ENCODE measurements around the gene HSD17B2. TPM values are rescaled to one million over a fixed set of nuclear protein-coding genes. Genes with fewer than 3 reads are reported as not detected.
A peak's percentile ranks its signal among the peaks of the same experiment; 100 is the strongest.
"Not testable (repeated sequence)": the region's sequence is repeated elsewhere in the genome, so short reads cannot be mapped to it uniquely, and the experiment has no call there.

Gene HSD17B2
- total RNA-seq, 1 experiment from 2014 or later = 3.0 TPM

GRCh38 chr16:82079892-82080291, 44.8 kb downstream of the HSD17B2 start:
- DNase-seq (ENCODE audit: low read depth) = no peak

- no peak for DNase-seq (ENCODE audit: low read depth)
Measured at GRCh38 chr16:82081264-82081663, 46.2 kb downstream of the HSD17B2 start.

- DNase-seq (ENCODE audit: low read depth) = no peak
Measured at GRCh38 chr16:82082097-82082496, 47.0 kb downstream of the HSD17B2 start.

- peak; percentile 83 for DNase-seq (ENCODE audit: low read depth)
Measured at GRCh38 chr16:82082543-82083244, 47.6 kb downstream of the HSD17B2 start.

- no peak for DNase-seq (ENCODE audit: low read depth)
Measured at GRCh38 chr16:82083710-82084353, 48.8 kb downstream of the HSD17B2 start.

GRCh38 chr16:82085011-82085779, 50.1 kb downstream of the HSD17B2 start:
- DNase-seq (ENCODE audit: low read depth) = peak; percentile 27

GRCh38 chr16:82088483-82088882, 53.4 kb downstream of the HSD17B2 start:
- DNase-seq (ENCODE audit: low read depth) = no peak

- peak; percentile 68 for DNase-seq (ENCODE audit: low read depth)
Measured at GRCh38 chr16:82091241-82091640, 56.2 kb downstream of the HSD17B2 start.

GRCh38 chr16:82092711-82093110, 57.7 kb downstream of the HSD17B2 start:
- peak; percentile 30 for DNase-seq (ENCODE audit: low read depth)

- peak; percentile 45 for DNase-seq (ENCODE audit: low read depth)
Measured at GRCh38 chr16:82093666-82094300, 58.7 kb downstream of the HSD17B2 start.

GRCh38 chr16:82094942-82095540, 60.0 kb downstream of the HSD17B2 start:
- DNase-seq (ENCODE audit: low read depth) = no peak

GRCh38 chr16:82096641-82097040, 61.6 kb downstream of the HSD17B2 start:
- DNase-seq (ENCODE audit: low read depth) = no peak

- no peak for DNase-seq (ENCODE audit: low read depth)
Measured at GRCh38 chr16:82105107-82105506, 70.1 kb downstream of the HSD17B2 start.

- DNase-seq (ENCODE audit: low read depth) = no peak
Measured at GRCh38 chr16:82108100-82108499, 73.0 kb downstream of the HSD17B2 start.

- no peak for DNase-seq (ENCODE audit: low read depth)
Measured at GRCh38 chr16:82108774-82109173, 73.7 kb downstream of the HSD17B2 start.

GRCh38 chr16:82109266-82109665, 74.2 kb downstream of the HSD17B2 start:
- DNase-seq (ENCODE audit: low read depth) = not testable (repeated sequence)

- DNase-seq (ENCODE audit: low read depth) = no peak
Measured at GRCh38 chr16:82111944-82112343, 76.9 kb downstream of the HSD17B2 start.

- DNase-seq (ENCODE audit: low read depth) = no peak
Measured at GRCh38 chr16:82113741-82114140, 78.7 kb downstream of the HSD17B2 start.

- DNase-seq (ENCODE audit: low read depth) = no peak
Measured at GRCh38 chr16:82116535-82116934, 81.5 kb downstream of the HSD17B2 start.

GRCh38 chr16:82118749-82119148, 83.7 kb downstream of the HSD17B2 start:
- DNase-seq (ENCODE audit: low read depth) = no peak

GRCh38 chr16:82119405-82119804, 84.4 kb downstream of the HSD17B2 start:
- DNase-seq (ENCODE audit: low read depth) = no peak

GRCh38 chr16:82124651-82125050, 89.6 kb downstream of the HSD17B2 start:
- no peak for DNase-seq (ENCODE audit: low read depth)

Measured in LHCN-M2 (cell line).